HG03442 (cell line): ENCODE results near the gene TEX9.
A peak's percentile ranks its signal among the peaks of the same experiment; 100 is the strongest.
"Not testable (repeated sequence)": the region's sequence is repeated elsewhere in the genome, so short reads cannot be mapped to it uniquely, and the experiment has no call there.

Experiments
- ATAC-seq: cut with Tn5 transposase; IDR thresholded peaks from one replicate; pipeline ENCODE4 v1.9.1; 2021; ENCODE audit warnings: mild to moderate bottlenecking, moderate library complexity; ENCODE audit not compliant: unreplicated experiment

The TEX9 gene

GRCh38 chr15:56365075-56365711 is at the start of gene TEX9:
TSS of gene TEX9 (plus strand) at chr15:56365426. CDS start at chr15:56365451, 25 bp downstream.
- peak; percentile 89 for ATAC-seq

- ATAC-seq, result not testable (repeated sequence)
These were observed 48.7 kb upstream of the TEX9 start for GRCh38 chr15:56316561-56316960.

GRCh38 chr15:56320316-56320715 is 44.9 kb upstream of the TEX9 start:
- ATAC-seq, result no peak

GRCh38 chr15:56320861-56321260 is 44.4 kb upstream of the TEX9 start:
- ATAC-seq, result no peak

GRCh38 chr15:56322444-56322843 is 42.8 kb upstream of the TEX9 start:
- ATAC-seq, result no peak

- ATAC-seq, result no peak
These were observed 41.8 kb upstream of the TEX9 start for GRCh38 chr15:56323435-56323834.

- ATAC-seq, result no peak
These were observed 40.0 kb upstream of the TEX9 start for GRCh38 chr15:56325186-56325585.

- no peak for ATAC-seq
These were observed 37.3 kb upstream of the TEX9 start for GRCh38 chr15:56327721-56328502.

GRCh38 chr15:56337084-56337725 is 28.0 kb upstream of the TEX9 start:
- no peak for ATAC-seq

- no peak for ATAC-seq
These were observed 25.6 kb upstream of the TEX9 start for GRCh38 chr15:56339594-56339993.

GRCh38 chr15:56341201-56341600 is 24.0 kb upstream of the TEX9 start:
- no peak for ATAC-seq

GRCh38 chr15:56342653-56343052 is 22.6 kb upstream of the TEX9 start:
- no peak for ATAC-seq

GRCh38 chr15:56343879-56344278 is 21.3 kb upstream of the TEX9 start:
- no peak for ATAC-seq

- no peak for ATAC-seq
These were observed 20.9 kb upstream of the TEX9 start for GRCh38 chr15:56344336-56344735.

GRCh38 chr15:56346414-56346813 is 18.8 kb upstream of the TEX9 start:
- ATAC-seq, result no peak

GRCh38 chr15:56349554-56349953 is 15.7 kb upstream of the TEX9 start:
- ATAC-seq, result no peak

GRCh38 chr15:56351353-56351752 is 13.9 kb upstream of the TEX9 start:
- ATAC-seq, result no peak

- no peak for ATAC-seq
These were observed 13.2 kb upstream of the TEX9 start for GRCh38 chr15:56351957-56352506.

GRCh38 chr15:56353119-56353518 is 12.1 kb upstream of the TEX9 start:
- no peak for ATAC-seq

- ATAC-seq, result no peak
These were observed 11.5 kb upstream of the TEX9 start for GRCh38 chr15:56353740-56354139.

GRCh38 chr15:56356616-56357015 is 8.6 kb upstream of the TEX9 start:
- ATAC-seq, result peak; percentile 73

- no peak for ATAC-seq
These were observed 6.6 kb upstream of the TEX9 start for GRCh38 chr15:56358604-56359003.
